IMR-90 (cell line): ENCODE measurements around the gene LAS1L. TPM values are rescaled to one million over a fixed set of nuclear protein-coding genes. Genes with fewer than 3 reads are reported as not detected.

ENCODE experiments used
- ATAC-seq: fragments of 200-7000 bp; cut with Tn5 transposase; 2 replicates; pipeline ENCODE4 v1.9.1; 2020; ENCODE audit warnings: low read depth, mild to moderate bottlenecking, moderate library complexity
- BruUV-seq: library from RNA; stranded (reverse); fragments of 400-500 nt; replicated peaks from 2 replicates; lab custom pipeline; 2021; lab: Mats Ljungman, UMichigan
- CTCF ChIA-PET: fragments of 300-600 bp; formaldehyde crosslinking; extraction: SDS; loops from one replicate; lab custom pipeline; 2021; ENCODE audit warnings: antibody characterized with exemption; lab: Yijun Ruan, JAX
- POLR2A ChIA-PET: fragments of 300-600 bp; sonication (Branson Sonifier 250); formaldehyde crosslinking; loops from one replicate; lab custom pipeline; 2022; ENCODE audit warnings: antibody characterized with exemption; ENCODE audit not compliant: unreplicated experiment; lab: Charles Lee
- DNase-seq: peaks from one replicate; pipeline ENCODE4 v3.0.0; 2013
- H2AFZ ChIP-seq: replicated peaks from 2 replicates; pipeline ENCODE3; 2013; ENCODE audit warnings: low read length, mild to moderate bottlenecking; ENCODE audit not compliant: poor library complexity
- H2AK5ac ChIP-seq: 2 replicates; pipeline ENCODE4 v1.6.1; 2013; ENCODE audit warnings: low read depth, low read length, inconsistent platforms
- H2AK9ac ChIP-seq: replicated peaks from 2 replicates; pipeline ENCODE3; 2013; ENCODE audit warnings: mild to moderate bottlenecking, low read depth, low read length, moderate library complexity; ENCODE audit not compliant: poor library complexity
- H2BK120ac ChIP-seq: 2 replicates; pipeline ENCODE4 v1.6.1; 2013; ENCODE audit warnings: low read depth, low read length, inconsistent platforms
- H2BK15ac ChIP-seq: 3 replicates; pipeline ENCODE4 v1.6.1; 2013; ENCODE audit warnings: low read depth, low read length, inconsistent platforms
- H2BK20ac ChIP-seq: 2 replicates; pipeline ENCODE4 v1.6.1; 2013; ENCODE audit warnings: low read depth, mild to moderate bottlenecking, inconsistent platforms, low read length, moderate library complexity
- H2BK5ac ChIP-seq: 2 replicates; pipeline ENCODE4 v1.6.1; 2013; ENCODE audit warnings: mild to moderate bottlenecking, low read depth, low read length, inconsistent platforms; ENCODE audit not compliant: poor library complexity, severe bottlenecking
- H3K14ac ChIP-seq: replicated peaks from 2 replicates; pipeline ENCODE4 v1.6.1; 2013; ENCODE audit warnings: low read depth, low read length, inconsistent platforms
- H3K18ac ChIP-seq: 2 replicates; pipeline ENCODE4 v1.6.1; 2013; ENCODE audit warnings: low read depth, low read length, control low read depth
- H3K23ac ChIP-seq: 2 replicates; pipeline ENCODE4 v1.6.1; 2013; ENCODE audit warnings: low read depth, low read length, inconsistent platforms
- H3K27ac ChIP-seq: 2 replicates; pipeline ENCODE4 v1.5.1; 2013; ENCODE audit warnings: mild to moderate bottlenecking, control low read depth, low read length; ENCODE audit not compliant: insufficient read depth
- H3K27me3 ChIP-seq: 2 replicates; pipeline ENCODE4 v1.6.1; 2013; ENCODE audit warnings: low read length; ENCODE audit not compliant: control insufficient read depth, insufficient read depth
- H3K36me3 ChIP-seq: 2 replicates; pipeline ENCODE4 v1.6.1; 2013; ENCODE audit warnings: low read length, mixed read lengths; ENCODE audit not compliant: control insufficient read depth, insufficient read depth
- H3K4ac ChIP-seq: 2 replicates; pipeline ENCODE4 v1.6.1; 2013; ENCODE audit warnings: low read depth, low read length, inconsistent platforms
- H3K4me1 ChIP-seq: 2 replicates; pipeline ENCODE4 v1.6.1; 2013; ENCODE audit warnings: low read length, mixed read lengths; ENCODE audit not compliant: control insufficient read depth, insufficient read depth
- H3K4me2 ChIP-seq: 2 replicates; pipeline ENCODE4 v1.6.1; 2013; ENCODE audit warnings: low read depth, mild to moderate bottlenecking, control low read depth, low read length, moderate library complexity
- H3K4me3 ChIP-seq: 2 replicates; pipeline ENCODE4 v1.5.1; 2013; ENCODE audit warnings: low read depth, mild to moderate bottlenecking, control low read depth, low read length, moderate library complexity; ENCODE audit not compliant: insufficient read depth
- H3K56ac ChIP-seq: 2 replicates; pipeline ENCODE4 v1.6.1; 2013; ENCODE audit warnings: low read length, inconsistent platforms; ENCODE audit not compliant: insufficient read depth; ENCODE audit errors: extremely low read depth
- H3K79me1 ChIP-seq, 2 experiments: 2 replicates each; pipeline ENCODE4 v1.6.1; 2013; ENCODE audit warnings: low read length in 2 of 2, inconsistent platforms in 1 of 2, low read depth in 1 of 2
- H3K9ac ChIP-seq: 2 replicates; pipeline ENCODE4 v1.6.1; 2013; ENCODE audit warnings: low read depth, low read length, control low read depth
- H3K9me1 ChIP-seq: 2 replicates; pipeline ENCODE4 v1.6.1; 2013; ENCODE audit warnings: low read length, inconsistent platforms; ENCODE audit not compliant: insufficient read depth
- H3K9me3 ChIP-seq: 2 replicates; pipeline ENCODE4 v1.6.1; 2013; ENCODE audit warnings: low read length; ENCODE audit not compliant: control insufficient read depth, insufficient read depth
- H4K20me1 ChIP-seq: 2 replicates; pipeline ENCODE4 v1.6.1; 2013; ENCODE audit warnings: low read length, inconsistent platforms; ENCODE audit not compliant: insufficient read depth
- H4K5ac ChIP-seq: 2 replicates; pipeline ENCODE4 v1.6.1; 2013; ENCODE audit warnings: mild to moderate bottlenecking, low read depth, low read length, control low read depth
- H4K8ac ChIP-seq, 2 experiments: 2 replicates each; pipeline ENCODE4 v1.6.1; 2013; ENCODE audit warnings: low read depth in 2 of 2, low read length in 2 of 2, control low read depth in 1 of 2, inconsistent platforms in 1 of 2
- H4K91ac ChIP-seq: 2 replicates; pipeline ENCODE4 v1.6.1; 2013; ENCODE audit warnings: low read depth, low read length, inconsistent platforms; ENCODE audit not compliant: insufficient read depth
- CEBPB ChIP-seq: IDR thresholded peaks from 2 replicates; pipeline ENCODE4 v1.6.1; 2012; ENCODE audit warnings: low read depth, low read length, improper control_type of control experiment
- CHD1 ChIP-seq: IDR thresholded peaks from 2 replicates; pipeline ENCODE4 v1.6.1; 2012; ENCODE audit warnings: low read depth, low read length, improper control_type of control experiment
- FOS ChIP-seq: fragments of 150-350 bp; IDR thresholded peaks from 2 replicates; pipeline ENCODE4 v1.6.1; 2016; ENCODE audit warnings: low read depth, low read length
- MAZ ChIP-seq: IDR thresholded peaks from 2 replicates; pipeline ENCODE4 v1.6.1; 2012; ENCODE audit warnings: low read depth, mild to moderate bottlenecking, low read length, improper control_type of control experiment, moderate library complexity, borderline replicate concordance
- RCOR1 ChIP-seq: IDR thresholded peaks from 2 replicates; pipeline ENCODE4 v1.6.1; 2012; ENCODE audit warnings: mild to moderate bottlenecking, low read length, improper control_type of control experiment; ENCODE audit not compliant: insufficient replicate concordance
- RFX5 ChIP-seq: IDR thresholded peaks from 2 replicates; pipeline ENCODE4 v1.8.0; 2012; ENCODE audit warnings: low read depth, mild to moderate bottlenecking, low read length, moderate library complexity
- SMC3 ChIP-seq: fragments of 150-350 bp; IDR thresholded peaks from 2 replicates; pipeline ENCODE4 v1.6.1; 2016; ENCODE audit warnings: low read depth, mild to moderate bottlenecking, antibody characterized with exemption, low read length, moderate library complexity
- WGBS, 2 experiments: methylation state at CpG; one replicate each; pipeline versions ENCODE4 v1.1.5 to v1.1.7; 2013; ENCODE audit warnings: missing lambda C conversion rate in 2 of 2; ENCODE audit not compliant: insufficient read length in 1 of 2; ENCODE audit errors: extremely low coverage in 2 of 2; 5-methylcytosine and 5-hydroxymethylcytosine counted together
- dilution Hi-C: fragments of 300-500 bp; cut with HindIII; formaldehyde crosslinking; loops from one replicate; pipeline ENCODE4 v1.14.3; 2018; ENCODE audit warnings: low sequenced_read_pairs; ENCODE audit not compliant: unreplicated experiment
- in situ Hi-C: fragments of 300-500 bp; cut with MboI; formaldehyde crosslinking; loops from 3 replicates; pipeline ENCODE4 v1.14.3; 2019; ENCODE audit warnings: low sequenced_read_pairs, inconsistent platforms, mixed read lengths
- intact Hi-C: fragments of 100-400 bp; cut with micrococcal nuclease; formaldehyde crosslinking; loops from 2 replicates; pipeline ENCODE4 v1.10.0; 2022
- polyA plus RNA-seq, 3 experiments: library from polyadenylated mRNA; depleted of rRNA; stranded (reverse); fragments of >200 nt; gene quantifications; 2 replicates each; pipeline ENCODE4 v1.2.3, GENCODE V29; 2012; ENCODE audit warnings: low replicate concordance in 1 of 3
- total RNA-seq: library from RNA; depleted of rRNA; stranded (reverse); fragments of >200 nt; gene quantifications from 2 replicates; pipeline ENCODE4 v1.2.3, GENCODE V29; 2012
- TF ChIP-seq, protein P1 (sequence below): fragments of 150-350 bp; IDR thresholded peaks from 2 replicates; pipeline ENCODE4 v1.6.1; 2016; ENCODE audit warnings: low read depth, mild to moderate bottlenecking, low read length, moderate library complexity, borderline replicate concordance

LAS1L gene
- total and polyA plus RNA-seq, 2 of the 4 experiments (the other 2 are of a cell fraction): 22.8 to 29.2 TPM

DNA sequence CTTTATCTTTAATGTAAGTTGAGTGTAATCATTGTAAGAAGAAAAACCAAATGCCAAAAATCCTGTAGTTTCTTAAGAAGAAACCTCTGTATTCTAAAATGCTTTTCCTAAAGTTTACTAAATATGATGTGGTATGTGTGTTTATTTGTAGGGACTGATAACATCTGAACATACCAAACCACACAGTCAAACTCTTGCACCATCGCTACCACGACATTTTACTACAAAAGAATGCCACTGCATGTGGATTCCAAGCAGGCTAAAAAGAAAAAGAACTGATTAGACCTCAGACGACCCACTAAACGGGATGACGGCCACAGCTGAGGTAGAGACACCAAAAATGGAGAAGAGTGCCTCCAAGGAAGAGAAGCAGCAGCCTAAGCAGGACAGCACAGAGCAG, 46.1 kb downstream of the LAS1L start:
- no peak overlapping the region for H3K27ac ChIP-seq

More for the DNA sequence above, 46.1 kb downstream of the LAS1L start:
- no peaks in the 10 kb centered on the region for H3K36me3 ChIP-seq
- BruUV-seq: no TSS peak
- no peak overlapping the region for H2AK5ac ChIP-seq
- no peak overlapping the region for H4K91ac ChIP-seq
- no peaks in the 10 kb centered on the region for H3K79me1 ChIP-seq
- DNase-seq: peak; percentile 17
- no peak overlapping the region for H3K23ac ChIP-seq
- in situ Hi-C loops (no loop called here), intact Hi-C loops (no loop called here), dilution Hi-C loops (no loop called here)
- no peak overlapping the region for H2BK120ac ChIP-seq
- H3K4me1 ChIP-seq: no peaks in the 10 kb centered on the region
- H2BK5ac ChIP-seq: no peak overlapping the region
- no peak overlapping the region for H3K56ac ChIP-seq
- POLR2A ChIA-PET: no interaction called here
- H3K4me2 ChIP-seq: no peak overlapping the region
- H3K4me3 ChIP-seq: no peak overlapping the region
- H4K8ac ChIP-seq: no peak overlapping the region
- CTCF ChIA-PET: no interaction called here
- H3K9me3 ChIP-seq: no peaks in the 10 kb centered on the region
- H2BK15ac ChIP-seq: no peak overlapping the region
- no peak overlapping the region for H2BK20ac ChIP-seq
- no peaks in the 10 kb centered on the region for H4K20me1 ChIP-seq
- H4K5ac ChIP-seq: no peak overlapping the region
- 60% methylated on average over 2 of the region's 5 CpGs; no CpG with 5 or more reads in 1 of the 2 experiments for WGBS, 2 experiments
- no peak overlapping the region for H3K18ac ChIP-seq
- H2AFZ ChIP-seq: peak overlapping the region; percentile 5
- no peak overlapping the region for H2AK9ac ChIP-seq
- no peak overlapping the region for H3K14ac ChIP-seq
- peaks cover 2% of the 10 kb centered on the region; the same call in 1 of the 2 replicates for H3K27me3 ChIP-seq
- no peak overlapping the region for H3K4ac ChIP-seq
- peak; percentile 35; the same call in 1 of the 2 replicates for ATAC-seq
- no peak overlapping the region for H3K9ac ChIP-seq
- TF ChIP-seq RCOR1: no peak
- no peak for TF ChIP-seq RFX5
- TF ChIP-seq FOS: no peak
- no peak for TF ChIP-seq CHD1
- no peak for TF ChIP-seq SMC3
- TF ChIP-seq MAZ: no peak
- TF ChIP-seq, protein P1, sequence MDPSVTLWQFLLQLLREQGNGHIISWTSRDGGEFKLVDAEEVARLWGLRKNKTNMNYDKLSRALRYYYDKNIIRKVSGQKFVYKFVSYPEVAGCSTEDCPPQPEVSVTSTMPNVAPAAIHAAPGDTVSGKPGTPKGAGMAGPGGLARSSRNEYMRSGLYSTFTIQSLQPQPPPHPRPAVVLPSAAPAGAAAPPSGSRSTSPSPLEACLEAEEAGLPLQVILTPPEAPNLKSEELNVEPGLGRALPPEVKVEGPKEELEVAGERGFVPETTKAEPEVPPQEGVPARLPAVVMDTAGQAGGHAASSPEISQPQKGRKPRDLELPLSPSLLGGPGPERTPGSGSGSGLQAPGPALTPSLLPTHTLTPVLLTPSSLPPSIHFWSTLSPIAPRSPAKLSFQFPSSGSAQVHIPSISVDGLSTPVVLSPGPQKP: no peak
- no peak for TF ChIP-seq CEBPB
- H3K9me1 ChIP-seq: no peaks in the 10 kb centered on the region
